Activated CD4-positive, alpha-beta T cell treated with anti-CD3 and anti-CD28 coated beads for 48 hours (primary cell): ENCODE data around the gene FAM20A.

Experiments used
- DNase-seq: peaks from one replicate; pipeline ENCODE4 v3.0.0-alpha.2; 2020

The FAM20A gene

GRCh38 chr17:68600931-68601564, at the start of gene FAM20A:
Gene FAM20A (minus strand): TSS chr17:68601367. CDS start chr17:68600666, 701 bp downstream.
- DNase-seq = peak; percentile 27

- DNase-seq = no peak
These were observed 48.2 kb upstream of the FAM20A start for GRCh38 chr17:68649324-68649723.

GRCh38 chr17:68646626-68647526, 45.7 kb upstream of the FAM20A start:
- no peak for DNase-seq

GRCh38 chr17:68642118-68642412, 40.9 kb upstream of the FAM20A start:
- no peak for DNase-seq

GRCh38 chr17:68641276-68642117, 40.3 kb upstream of the FAM20A start:
- DNase-seq = no peak

GRCh38 chr17:68640242-68640989, 39.2 kb upstream of the FAM20A start:
- DNase-seq = no peak

- DNase-seq = no peak
These were observed 33.2 kb upstream of the FAM20A start for GRCh38 chr17:68634345-68634876.

- DNase-seq = no peak
These were observed 27.4 kb upstream of the FAM20A start for GRCh38 chr17:68628576-68628957.

GRCh38 chr17:68627956-68628575, 26.9 kb upstream of the FAM20A start:
- DNase-seq = no peak

GRCh38 chr17:68624381-68624780, 23.2 kb upstream of the FAM20A start:
- no peak for DNase-seq

GRCh38 chr17:68623811-68624210, 22.6 kb upstream of the FAM20A start:
- DNase-seq = no peak

GRCh38 chr17:68622423-68622822, 21.3 kb upstream of the FAM20A start:
- DNase-seq = no peak

- no peak for DNase-seq
These were observed 19.9 kb upstream of the FAM20A start for GRCh38 chr17:68621065-68621464.

GRCh38 chr17:68616334-68616733, 15.2 kb upstream of the FAM20A start:
- DNase-seq = no peak

- DNase-seq = no peak
These were observed 13.6 kb upstream of the FAM20A start for GRCh38 chr17:68614718-68615117.

GRCh38 chr17:68613739-68614298, 12.7 kb upstream of the FAM20A start:
- DNase-seq = peak; percentile 41

- no peak for DNase-seq
These were observed 11.7 kb upstream of the FAM20A start for GRCh38 chr17:68612923-68613292.

- no peak for DNase-seq
These were observed 11.2 kb upstream of the FAM20A start for GRCh38 chr17:68612209-68612922.

- DNase-seq = no peak
These were observed 10.4 kb upstream of the FAM20A start for GRCh38 chr17:68611353-68612208.

- DNase-seq = no peak
These were observed 9.4 kb upstream of the FAM20A start for GRCh38 chr17:68610554-68610953.
